K562 (cell line): ENCODE results near the gene SDR9C7. TPM values are rescaled to one million over a fixed set of nuclear protein-coding genes. Genes with fewer than 3 reads are reported as not detected.
A peak's percentile ranks its signal among the peaks of the same experiment; 100 is the strongest.

Experiments
- GABPA ChIP-seq: fragments of 200-800 bp; sonication (Bioruptor generic); conservative IDR thresholded peaks from 2 replicates; pipeline ENCODE4 v1.6.1; 2016; ENCODE audit warnings: low read depth, missing genetic modification characterization, missing compliant biosample characterization
- GATA2 ChIP-seq: sonication (generic); formaldehyde crosslinking; IDR thresholded peaks from 2 replicates; pipeline ENCODE4 v1.4.0; 2020; ENCODE audit warnings: mild to moderate bottlenecking, missing genetic modification reagents
- HIVEP1 ChIP-seq: fragments of 250-450 bp; sonication (Bioruptor Pico); IDR thresholded peaks from 2 replicates; pipeline ENCODE4 v1.4.0; 2020; ENCODE audit warnings: mild to moderate bottlenecking
- HNRNPH1 ChIP-seq: fragments of 200-400 bp; formaldehyde crosslinking; optimal IDR thresholded peaks from 2 replicates; pipeline ENCODE3; 2017; ENCODE audit warnings: low read depth, mild to moderate bottlenecking, low read length, moderate library complexity
- MTA2 ChIP-seq: fragments of 450-650 bp; IDR thresholded peaks from 2 replicates; pipeline ENCODE4 v1.6.1; 2016; ENCODE audit warnings: low read depth
- NEUROD1 ChIP-seq: fragments of 150-350 bp; IDR thresholded peaks from 2 replicates; pipeline ENCODE4 v1.6.1; 2014; ENCODE audit warnings: borderline replicate concordance, low read length, low read depth; ENCODE audit not compliant: partially characterized antibody
- NR2C1 ChIP-seq, 2 experiments: fragments of 450-650 bp; IDR thresholded peaks; 2 replicates each; pipeline ENCODE4 v1.6.1; 2017; ENCODE audit warnings: mild to moderate bottlenecking in 2 of 2, antibody characterized with exemption in 1 of 2, inconsistent platforms in 1 of 2, missing compliant biosample characterization in 1 of 2, missing genetic modification characterization in 1 of 2
- RCOR1 ChIP-seq, 2 experiments: IDR thresholded peaks; 2 replicates each; pipeline ENCODE4 v1.6.1; 2012; ENCODE audit warnings: low read depth in 2 of 2, low read length in 2 of 2, borderline replicate concordance in 1 of 2, improper control_type of control experiment in 1 of 2
- RUNX1 ChIP-seq: sonication (generic); IDR thresholded peaks from 2 replicates; pipeline ENCODE4 v1.6.1; 2016; ENCODE audit warnings: antibody characterized with exemption, low read depth
- SMAD4 ChIP-seq: fragments of 250-450 bp; sonication (Bioruptor Pico); conservative IDR thresholded peaks from 2 replicates; pipeline ENCODE4 v1.8.0; 2021; ENCODE audit warnings: inconsistent platforms, mild to moderate bottlenecking, moderate library complexity
- SMARCC2 ChIP-seq: fragments of 450-650 bp; IDR thresholded peaks from 2 replicates; pipeline ENCODE4 v1.6.1; 2017; ENCODE audit warnings: antibody characterized with exemption, moderate library complexity, mild to moderate bottlenecking, low read depth
- SMC3 ChIP-seq: conservative IDR thresholded peaks from 2 replicates; pipeline ENCODE4 v1.6.1; 2011; ENCODE audit warnings: low read depth, low read length, improper control_type of control experiment; ENCODE audit not compliant: insufficient read depth
- SP1 ChIP-seq: sonication (generic); formaldehyde crosslinking; IDR thresholded peaks from 2 replicates; pipeline ENCODE4 v1.8.1; 2022; ENCODE audit warnings: mild to moderate bottlenecking, missing genetic modification reagents
- STAT5A ChIP-seq: IDR thresholded peaks from 2 replicates; pipeline ENCODE4 v1.6.1; 2012; ENCODE audit warnings: low read length, inconsistent platforms, borderline replicate concordance
- TAF9B ChIP-seq: fragments of 450-650 bp; IDR thresholded peaks from 2 replicates; pipeline ENCODE4 v1.6.1; 2018; ENCODE audit warnings: mild to moderate bottlenecking; ENCODE audit not compliant: partially characterized antibody
- TAL1 ChIP-seq: fragments of 450-650 bp; IDR thresholded peaks from 2 replicates; pipeline ENCODE4 v1.6.1; 2016; ENCODE audit warnings: mild to moderate bottlenecking
- TCF3 ChIP-seq: sonication (generic); formaldehyde crosslinking; IDR thresholded peaks from 2 replicates; pipeline ENCODE4 v1.4.0; 2020; ENCODE audit warnings: mild to moderate bottlenecking, missing genetic modification reagents
- TCF7L2 ChIP-seq: fragments of 150-350 bp; IDR thresholded peaks from 2 replicates; pipeline ENCODE4 v1.6.1; 2016; ENCODE audit warnings: low read depth, mild to moderate bottlenecking, low read length, moderate library complexity
- ZNF12 ChIP-seq: sonication (generic); formaldehyde crosslinking; IDR thresholded peaks from 2 replicates; pipeline ENCODE4 v1.4.0; 2020; ENCODE audit warnings: mild to moderate bottlenecking, missing genetic modification reagents
- ZNF316 ChIP-seq: fragments of 450-650 bp; IDR thresholded peaks from 2 replicates; pipeline ENCODE4 v1.6.1; 2016
- ZNF696 ChIP-seq: fragments of 250-450 bp; sonication (Bioruptor Pico); conservative IDR thresholded peaks from 2 replicates; pipeline ENCODE4 v1.4.0; 2020; ENCODE audit warnings: mild to moderate bottlenecking, moderate library complexity
- polyA plus RNA-seq, 8 experiments: library from polyadenylated mRNA; depleted of rRNA in 4 of 8; stranded (reverse) in 5 of 8; unstranded in 3 of 8; fragments of >200 nt; fragmentation: Nextera tagmentation in 2 of 8; fragmentation: Illumina TruSeq in 1 of 8; extraction: Ambion mirVana in 2 of 8; extraction: Trizol in 1 of 8; gene quantifications; 2 replicates each; pipeline versions ENCODE4 v1.2.1 to v1.2.3, GENCODE V29; 2011 to 2014; ENCODE audit warnings: inconsistent platforms in 1 of 8, missing spikeins in 1 of 8
- total RNA-seq, 7 experiments: library from RNA; depleted of rRNA in 6 of 7; stranded (reverse); fragments of >200 nt in 6 of 7; fragmentation: Illumina TruSeq in 2 of 7; extraction: Trizol in 2 of 7; gene quantifications; 2 replicates each; pipeline versions ENCODE4 v1.2.1 to v1.2.3, GENCODE V29; 2011 to 2021; ENCODE audit warnings: low replicate concordance in 1 of 7
- TF ChIP-seq, protein P1 (sequence below), 2 experiments: IDR thresholded peaks in 1 of 2; conservative IDR thresholded peaks in 1 of 2; 2 replicates each; pipeline ENCODE4 v1.6.1; 2016; ENCODE audit warnings: low read depth in 2 of 2, mild to moderate bottlenecking in 1 of 2, missing compliant biosample characterization in 1 of 2, missing genetic modification characterization in 1 of 2, moderate library complexity in 1 of 2
- TF ChIP-seq, protein P2 (sequence below): sonication (generic); formaldehyde crosslinking; IDR thresholded peaks from 2 replicates; pipeline ENCODE4 v1.8.0; 2022; ENCODE audit warnings: mild to moderate bottlenecking, missing genetic modification reagents, borderline replicate concordance
- TF ChIP-seq, protein P3 (sequence below): fragments of 450-650 bp; conservative IDR thresholded peaks from 2 replicates; pipeline ENCODE4 v1.6.1; 2016; ENCODE audit warnings: missing genetic modification characterization, low read depth, mild to moderate bottlenecking, missing compliant biosample characterization, moderate library complexity

SDR9C7 gene
- total and polyA plus RNA-seq, 9 of the 15 experiments (the other 6 are each of a cell fraction or from before 2014, with no cell fraction given) = 0.04 to 0.59 (median 0.06) TPM; not detected in 6

DNA sequence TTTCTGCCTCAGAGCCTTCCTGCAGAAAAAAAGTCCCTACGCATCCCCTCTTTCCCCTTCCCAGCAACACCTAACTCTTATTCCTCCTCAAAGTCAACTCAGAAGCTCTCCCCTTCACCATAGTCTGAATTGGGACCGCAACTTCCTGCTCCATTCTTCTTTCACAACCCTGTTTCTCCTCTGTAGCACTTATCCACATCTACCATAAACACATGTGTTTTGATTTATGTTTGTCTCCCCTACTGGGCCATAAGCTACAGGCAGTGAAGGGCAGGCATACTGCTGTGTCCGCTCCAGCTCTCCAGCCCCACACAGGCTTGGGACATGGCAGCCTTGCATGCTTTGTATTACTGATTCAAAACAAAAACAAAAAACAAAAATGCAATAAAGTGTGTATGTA, 5.9 kb downstream of the SDR9C7 start (continued):
- TF ChIP-seq, protein P1, sequence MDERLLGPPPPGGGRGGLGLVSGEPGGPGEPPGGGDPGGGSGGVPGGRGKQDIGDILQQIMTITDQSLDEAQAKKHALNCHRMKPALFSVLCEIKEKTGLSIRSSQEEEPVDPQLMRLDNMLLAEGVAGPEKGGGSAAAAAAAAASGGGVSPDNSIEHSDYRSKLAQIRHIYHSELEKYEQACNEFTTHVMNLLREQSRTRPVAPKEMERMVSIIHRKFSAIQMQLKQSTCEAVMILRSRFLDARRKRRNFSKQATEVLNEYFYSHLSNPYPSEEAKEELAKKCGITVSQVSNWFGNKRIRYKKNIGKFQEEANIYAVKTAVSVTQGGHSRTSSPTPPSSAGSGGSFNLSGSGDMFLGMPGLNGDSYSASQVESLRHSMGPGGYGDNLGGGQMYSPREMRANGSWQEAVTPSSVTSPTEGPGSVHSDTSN (CRISPR knock-in tag; IDR thresholded peaks at IDR 0.05; ENCODE audit: low read depth) = no peak
- TF ChIP-seq, protein P1 (tag; conservative IDR thresholded peaks at IDR 0.05; ENCODE audit: low read depth) = peak; percentile 91
- TF ChIP-seq HNRNPH1 (no peak), STAT5A (peak; percentile 21; the same call in 1 of the 2 replicates), SMARCC2 (0 out of 2 replicates have a peak, but pooled peaks have one; percentile 33), TAF9B (no peak), SMAD4 (CRISPR knock-in tag) (no peak), SMC3 (no peak), GATA2 (peak; percentile 64), RUNX1 (no peak), TAL1 (peak; percentile 55), NR2C1 (IDR thresholded peaks at IDR 0.05) (no peak), NR2C1 (tag; IDR thresholded peaks at IDR 0.05) (no peak), ZNF316 (no peak), TCF7L2 (no peak), GABPA (no peak), HIVEP1 (CRISPR knock-in tag) (no peak), ZNF12 (CRISPR knock-in tag) (no peak), MTA2 (peak; percentile 48), NEUROD1 (no peak), SP1 (CRISPR knock-in tag) (no peak), ZNF696 (no peak), TCF3 (CRISPR knock-in tag) (peak; percentile 86), RCOR1 (IDR thresholded peaks at IDR 0.05; ENCODE audit: borderline replicate concordance in 1 of 2, low read depth in 2 of 2, low read length in 2 of 2) (peak in 1 of 2 experiments; percentile 67; a peak in 1 of 4 replicates)
- TF ChIP-seq, protein P2, sequence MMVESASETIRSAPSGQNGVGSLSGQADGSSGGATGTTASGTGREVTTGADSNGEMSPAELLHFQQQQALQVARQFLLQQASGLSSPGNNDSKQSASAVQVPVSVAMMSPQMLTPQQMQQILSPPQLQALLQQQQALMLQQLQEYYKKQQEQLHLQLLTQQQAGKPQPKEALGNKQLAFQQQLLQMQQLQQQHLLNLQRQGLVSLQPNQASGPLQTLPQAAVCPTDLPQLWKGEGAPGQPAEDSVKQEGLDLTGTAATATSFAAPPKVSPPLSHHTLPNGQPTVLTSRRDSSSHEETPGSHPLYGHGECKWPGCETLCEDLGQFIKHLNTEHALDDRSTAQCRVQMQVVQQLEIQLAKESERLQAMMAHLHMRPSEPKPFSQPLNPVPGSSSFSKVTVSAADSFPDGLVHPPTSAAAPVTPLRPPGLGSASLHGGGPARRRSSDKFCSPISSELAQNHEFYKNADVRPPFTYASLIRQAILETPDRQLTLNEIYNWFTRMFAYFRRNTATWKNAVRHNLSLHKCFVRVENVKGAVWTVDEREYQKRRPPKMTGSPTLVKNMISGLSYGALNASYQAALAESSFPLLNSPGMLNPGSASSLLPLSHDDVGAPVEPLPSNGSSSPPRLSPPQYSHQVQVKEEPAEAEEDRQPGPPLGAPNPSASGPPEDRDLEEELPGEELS (CRISPR knock-in tag) = no peak
- TF ChIP-seq, protein P3, sequence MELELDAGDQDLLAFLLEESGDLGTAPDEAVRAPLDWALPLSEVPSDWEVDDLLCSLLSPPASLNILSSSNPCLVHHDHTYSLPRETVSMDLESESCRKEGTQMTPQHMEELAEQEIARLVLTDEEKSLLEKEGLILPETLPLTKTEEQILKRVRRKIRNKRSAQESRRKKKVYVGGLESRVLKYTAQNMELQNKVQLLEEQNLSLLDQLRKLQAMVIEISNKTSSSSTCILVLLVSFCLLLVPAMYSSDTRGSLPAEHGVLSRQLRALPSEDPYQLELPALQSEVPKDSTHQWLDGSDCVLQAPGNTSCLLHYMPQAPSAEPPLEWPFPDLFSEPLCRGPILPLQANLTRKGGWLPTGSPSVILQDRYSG (tag) = 0 out of 2 replicates have a peak, but pooled peaks have one; percentile 24
